ENCODE measurements around the gene KRAS.
"Not testable (repeated sequence)": the region's sequence is repeated elsewhere in the genome, so short reads cannot be mapped to it uniquely, and the experiment has no call there.

KRAS gene

DNA sequence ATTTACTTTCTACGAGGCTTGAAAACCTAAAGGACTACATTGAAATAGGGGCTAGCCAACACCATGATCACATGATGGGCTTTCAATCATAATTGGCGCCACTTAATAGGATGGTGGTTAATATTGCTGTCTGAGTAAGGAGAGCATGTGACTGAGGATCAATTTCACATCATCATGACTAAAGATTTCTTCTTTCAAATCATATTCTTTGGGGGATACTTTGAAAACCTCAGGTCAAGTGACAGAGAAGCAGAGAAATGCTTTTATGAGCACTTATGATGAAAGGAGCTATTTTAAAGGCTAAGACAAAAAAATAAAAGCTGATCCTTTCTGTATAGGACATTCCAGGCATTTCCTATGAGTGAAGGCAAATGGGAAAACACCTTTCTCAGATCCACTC lies 42.9 kb upstream of the KRAS start:
- Histone ChIP-seq H3K9me3 (ENCODE audit: insufficient read depth, low read length) (no peaks in the 10 kb centered on the region), H3K4me3 (ENCODE audit: insufficient read depth, low read length, poor library complexity, severe bottlenecking) (no peak overlapping the region), H3K27me3 (ENCODE audit: low read length) (no peaks in the 10 kb centered on the region), H3K79me2 (ENCODE audit: insufficient read depth, low read length) (no peaks in the 10 kb centered on the region), H3K9me2 (replicated peaks; ENCODE audit: insufficient read depth, low read length) (no peaks in the 10 kb centered on the region), H3K4me2 (ENCODE audit: low read depth, low read length, poor library complexity, severe bottlenecking) (no peak overlapping the region), H3F3A (ENCODE audit: insufficient read depth) (no peaks in the 10 kb centered on the region), H3K27ac (ENCODE audit: low read depth, low read length) (no peak overlapping the region), H4K20me1 (ENCODE audit: low read depth, low read length) (no peaks in the 10 kb centered on the region), H3K36me3 (ENCODE audit: low read length) (no peaks in the 10 kb centered on the region; the same call in 1 of the 2 replicates), H3K9ac (ENCODE audit: low read length) (no peak overlapping the region), H2AFZ (ENCODE audit: low read depth, low read length, severe bottlenecking) (no peak overlapping the region)
- TF ChIP-seq EZH2phosphoT487 (conservative IDR thresholded peaks at IDR 0.05; ENCODE audit: low read length), result no peak
- TF ChIP-seq, protein P1, sequence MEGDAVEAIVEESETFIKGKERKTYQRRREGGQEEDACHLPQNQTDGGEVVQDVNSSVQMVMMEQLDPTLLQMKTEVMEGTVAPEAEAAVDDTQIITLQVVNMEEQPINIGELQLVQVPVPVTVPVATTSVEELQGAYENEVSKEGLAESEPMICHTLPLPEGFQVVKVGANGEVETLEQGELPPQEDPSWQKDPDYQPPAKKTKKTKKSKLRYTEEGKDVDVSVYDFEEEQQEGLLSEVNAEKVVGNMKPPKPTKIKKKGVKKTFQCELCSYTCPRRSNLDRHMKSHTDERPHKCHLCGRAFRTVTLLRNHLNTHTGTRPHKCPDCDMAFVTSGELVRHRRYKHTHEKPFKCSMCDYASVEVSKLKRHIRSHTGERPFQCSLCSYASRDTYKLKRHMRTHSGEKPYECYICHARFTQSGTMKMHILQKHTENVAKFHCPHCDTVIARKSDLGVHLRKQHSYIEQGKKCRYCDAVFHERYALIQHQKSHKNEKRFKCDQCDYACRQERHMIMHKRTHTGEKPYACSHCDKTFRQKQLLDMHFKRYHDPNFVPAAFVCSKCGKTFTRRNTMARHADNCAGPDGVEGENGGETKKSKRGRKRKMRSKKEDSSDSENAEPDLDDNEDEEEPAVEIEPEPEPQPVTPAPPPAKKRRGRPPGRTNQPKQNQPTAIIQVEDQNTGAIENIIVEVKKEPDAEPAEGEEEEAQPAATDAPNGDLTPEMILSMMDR (IDR thresholded peaks at IDR 0.05; ENCODE audit: insufficient read depth, low read length, poor library complexity, severe bottlenecking), result no peak

DNA sequence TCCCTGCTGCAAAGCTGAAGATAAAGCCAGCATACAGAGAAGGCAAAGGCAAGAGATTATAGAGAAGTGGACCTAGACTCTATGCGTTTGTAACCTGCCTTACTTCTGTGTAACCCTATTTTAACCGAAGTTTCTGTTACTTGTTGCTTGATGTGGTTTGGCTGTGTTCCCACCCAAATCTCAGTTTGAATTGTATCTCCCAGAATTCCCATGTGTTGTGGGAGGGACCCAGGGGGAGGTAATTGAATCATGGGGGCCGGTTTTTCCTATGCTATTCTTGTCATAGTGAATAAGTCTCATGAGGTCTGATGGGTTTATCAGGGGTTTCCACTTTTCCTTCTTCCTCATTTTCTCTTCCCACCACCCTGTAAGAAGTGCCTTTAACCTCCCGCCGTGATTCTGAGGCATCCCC lies 42.1 kb upstream of the KRAS start:
- not testable (repeated sequence) for H3K9me3 ChIP-seq (ENCODE audit: insufficient read depth, low read length); H2AFZ ChIP-seq (ENCODE audit: low read depth, low read length, severe bottlenecking)

DNA sequence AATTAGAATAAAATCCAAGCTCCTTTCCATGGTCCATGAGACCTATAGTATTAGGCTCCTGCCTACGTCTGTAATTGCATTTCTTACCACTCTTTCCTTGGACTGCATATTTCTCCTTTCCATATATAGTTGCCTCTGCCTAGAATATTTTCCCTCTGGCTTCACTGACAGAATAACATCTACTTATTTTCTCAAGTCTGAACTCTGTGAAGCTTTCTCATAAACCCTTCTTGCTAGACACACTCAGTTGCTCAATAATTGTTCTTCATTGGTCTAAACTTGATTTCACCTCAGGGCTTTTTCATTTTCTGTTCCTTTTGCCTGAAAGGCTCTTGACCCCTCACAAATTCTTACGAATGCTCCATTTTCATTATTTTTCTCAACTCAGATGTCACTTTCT lies 36.9 kb upstream of the KRAS start:
- Histone ChIP-seq H3K36me3 (ENCODE audit: low read length) (no peaks in the 10 kb centered on the region; the same call in 1 of the 2 replicates), H3K4me2 (ENCODE audit: low read depth, low read length, poor library complexity, severe bottlenecking) (no peak overlapping the region), H3K9ac (ENCODE audit: low read length) (no peak overlapping the region), H3K9me3 (ENCODE audit: insufficient read depth, low read length) (no peaks in the 10 kb centered on the region), H3K27me3 (ENCODE audit: low read length) (no peaks in the 10 kb centered on the region), H2AFZ (ENCODE audit: low read depth, low read length, severe bottlenecking) (no peak overlapping the region), H4K20me1 (ENCODE audit: low read depth, low read length) (no peaks in the 10 kb centered on the region), H3K9me2 (replicated peaks; ENCODE audit: insufficient read depth, low read length) (no peaks in the 10 kb centered on the region), H3F3A (ENCODE audit: insufficient read depth) (no peaks in the 10 kb centered on the region), H3K79me2 (ENCODE audit: insufficient read depth, low read length) (no peaks in the 10 kb centered on the region), H3K27ac (ENCODE audit: low read depth, low read length) (no peak overlapping the region), H3K4me3 (ENCODE audit: insufficient read depth, low read length, poor library complexity, severe bottlenecking) (no peak overlapping the region)
- TF ChIP-seq EZH2phosphoT487 (conservative IDR thresholded peaks at IDR 0.05; ENCODE audit: low read length), result no peak
- TF ChIP-seq, protein P1 (IDR thresholded peaks at IDR 0.05; ENCODE audit: insufficient read depth, low read length, poor library complexity, severe bottlenecking), result no peak

More for the DNA sequence above, 42.1 kb upstream of the KRAS start:
- H4K20me1 ChIP-seq (ENCODE audit: low read depth, low read length); H3K36me3 ChIP-seq (ENCODE audit: low read length); H3K27me3 ChIP-seq (ENCODE audit: low read length); H3K9me2 ChIP-seq (replicated peaks; ENCODE audit: insufficient read depth, low read length); H3K4me3 ChIP-seq (ENCODE audit: insufficient read depth, low read length, poor library complexity, severe bottlenecking); H3K79me2 ChIP-seq (ENCODE audit: insufficient read depth, low read length); H3K9ac ChIP-seq (ENCODE audit: low read length); H3F3A ChIP-seq (ENCODE audit: insufficient read depth); H3K4me2 ChIP-seq (ENCODE audit: low read depth, low read length, poor library complexity, severe bottlenecking); H3K27ac ChIP-seq (ENCODE audit: low read depth, low read length): not testable (repeated sequence)

DNA sequence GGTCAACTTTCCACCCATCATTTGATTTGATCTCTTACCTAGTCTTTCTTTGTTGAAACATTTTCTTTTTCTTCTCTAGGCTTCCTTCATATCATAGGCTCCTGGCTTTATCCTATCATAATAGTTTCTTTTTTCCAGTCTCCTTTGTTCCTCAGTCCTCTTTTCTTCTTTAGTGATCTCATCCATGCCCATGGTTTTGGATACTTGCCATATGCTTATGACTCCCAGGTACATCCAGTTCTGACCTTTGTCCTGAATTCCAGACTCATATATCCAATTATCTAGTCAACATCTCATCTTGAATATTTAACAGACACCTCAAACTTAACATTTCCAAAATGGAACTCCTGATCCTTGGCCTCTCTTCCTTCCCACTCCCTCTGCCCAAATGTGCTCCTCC lies 36.1 kb upstream of the KRAS start:
- H4K20me1 ChIP-seq (ENCODE audit: low read depth, low read length), result no peaks in the 10 kb centered on the region
- no peaks in the 10 kb centered on the region for H3K79me2 ChIP-seq (ENCODE audit: insufficient read depth, low read length)
- H3F3A ChIP-seq (ENCODE audit: insufficient read depth), result no peaks in the 10 kb centered on the region
- no peaks in the 10 kb centered on the region; the same call in 1 of the 2 replicates for H3K36me3 ChIP-seq (ENCODE audit: low read length)
- H3K9me3 ChIP-seq (ENCODE audit: insufficient read depth, low read length), result no peaks in the 10 kb centered on the region
- H3K27ac ChIP-seq (ENCODE audit: low read depth, low read length), result no peak overlapping the region
- no peak overlapping the region for H3K4me2 ChIP-seq (ENCODE audit: low read depth, low read length, poor library complexity, severe bottlenecking)
- H3K9me2 ChIP-seq (replicated peaks; ENCODE audit: insufficient read depth, low read length), result no peaks in the 10 kb centered on the region
- no peak overlapping the region for H3K4me3 ChIP-seq (ENCODE audit: insufficient read depth, low read length, poor library complexity, severe bottlenecking)
- H3K27me3 ChIP-seq (ENCODE audit: low read length), result no peaks in the 10 kb centered on the region
- TF ChIP-seq, protein P1 (IDR thresholded peaks at IDR 0.05; ENCODE audit: insufficient read depth, low read length, poor library complexity, severe bottlenecking), result no peak
- TF ChIP-seq EZH2phosphoT487 (conservative IDR thresholded peaks at IDR 0.05; ENCODE audit: low read length), result no peak
- H3K9ac ChIP-seq (ENCODE audit: low read length), result no peak overlapping the region
- H2AFZ ChIP-seq (ENCODE audit: low read depth, low read length, severe bottlenecking), result no peak overlapping the region

Data from SU-DHL-6 (cell line).